Measurements from ENCODE around the gene METTL24. TPM values are rescaled to one million over a fixed set of nuclear protein-coding genes. Genes with fewer than 3 reads are reported as not detected.

METTL24 gene
- total RNA-seq, 1 experiment from 2014 or later: not detected

DNA sequence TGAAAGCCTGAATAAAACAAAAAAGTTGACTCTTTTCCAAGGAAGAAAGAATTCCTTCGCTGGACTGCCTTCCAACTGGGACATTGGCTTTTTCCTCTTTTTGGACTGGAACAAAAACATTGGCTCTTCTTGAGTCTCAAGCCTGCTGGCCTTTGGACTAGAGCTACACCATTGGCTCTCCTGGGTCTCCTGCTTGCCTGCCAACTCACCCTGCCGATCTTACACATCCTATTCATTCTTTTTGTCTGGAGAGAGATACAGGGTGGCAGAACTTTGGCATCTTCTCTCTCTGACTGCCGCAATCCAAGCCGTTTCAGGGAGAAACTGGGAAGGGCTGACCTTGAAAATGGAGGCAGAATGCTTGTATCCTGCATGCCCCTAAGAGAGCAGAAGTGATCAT is 37.1 kb upstream of the METTL24 start:
- intact Hi-C loops (cut with micrococcal nuclease; ENCODE audit: unreplicated experiment): no loop called here
- Histone ChIP-seq H3K27ac (no peak overlapping the region), H4K20me1 (ENCODE audit: insufficient read depth) (no peaks in the 10 kb centered on the region), H3K4me3 (no peak overlapping the region), H3K27me3 (ENCODE audit: insufficient read depth, low read depth) (no peaks in the 10 kb centered on the region), H3K4me2 (no peak overlapping the region), H3F3A (ENCODE audit: insufficient read depth, low read depth) (no peaks in the 10 kb centered on the region), H3K79me2 (ENCODE audit: low read depth) (no peaks in the 10 kb centered on the region), H3K9me3 (ENCODE audit: insufficient read depth, low read depth) (no peaks in the 10 kb centered on the region), H3K36me3 (ENCODE audit: low read depth) (no peaks in the 10 kb centered on the region), H3K4me1 (replicated peaks; ENCODE audit: insufficient read depth) (no peaks in the 10 kb centered on the region), H3K9me2 (ENCODE audit: insufficient read depth) (no peaks in the 10 kb centered on the region), H2AFZ (no peak overlapping the region)
- BruUV-seq (replicated peaks): no TSS peak
- POLR2A ChIA-PET (ENCODE audit: unreplicated experiment): no interaction called here
- no peak for DNase-seq
- TF ChIP-seq, protein P1, sequence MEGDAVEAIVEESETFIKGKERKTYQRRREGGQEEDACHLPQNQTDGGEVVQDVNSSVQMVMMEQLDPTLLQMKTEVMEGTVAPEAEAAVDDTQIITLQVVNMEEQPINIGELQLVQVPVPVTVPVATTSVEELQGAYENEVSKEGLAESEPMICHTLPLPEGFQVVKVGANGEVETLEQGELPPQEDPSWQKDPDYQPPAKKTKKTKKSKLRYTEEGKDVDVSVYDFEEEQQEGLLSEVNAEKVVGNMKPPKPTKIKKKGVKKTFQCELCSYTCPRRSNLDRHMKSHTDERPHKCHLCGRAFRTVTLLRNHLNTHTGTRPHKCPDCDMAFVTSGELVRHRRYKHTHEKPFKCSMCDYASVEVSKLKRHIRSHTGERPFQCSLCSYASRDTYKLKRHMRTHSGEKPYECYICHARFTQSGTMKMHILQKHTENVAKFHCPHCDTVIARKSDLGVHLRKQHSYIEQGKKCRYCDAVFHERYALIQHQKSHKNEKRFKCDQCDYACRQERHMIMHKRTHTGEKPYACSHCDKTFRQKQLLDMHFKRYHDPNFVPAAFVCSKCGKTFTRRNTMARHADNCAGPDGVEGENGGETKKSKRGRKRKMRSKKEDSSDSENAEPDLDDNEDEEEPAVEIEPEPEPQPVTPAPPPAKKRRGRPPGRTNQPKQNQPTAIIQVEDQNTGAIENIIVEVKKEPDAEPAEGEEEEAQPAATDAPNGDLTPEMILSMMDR (conservative IDR thresholded peaks at IDR 0.05): no peak
- TF ChIP-seq EZH2 (IDR thresholded peaks at IDR 0.05; ENCODE audit: low read depth): no peak
- CTCF ChIA-PET: no interaction called here

DNA sequence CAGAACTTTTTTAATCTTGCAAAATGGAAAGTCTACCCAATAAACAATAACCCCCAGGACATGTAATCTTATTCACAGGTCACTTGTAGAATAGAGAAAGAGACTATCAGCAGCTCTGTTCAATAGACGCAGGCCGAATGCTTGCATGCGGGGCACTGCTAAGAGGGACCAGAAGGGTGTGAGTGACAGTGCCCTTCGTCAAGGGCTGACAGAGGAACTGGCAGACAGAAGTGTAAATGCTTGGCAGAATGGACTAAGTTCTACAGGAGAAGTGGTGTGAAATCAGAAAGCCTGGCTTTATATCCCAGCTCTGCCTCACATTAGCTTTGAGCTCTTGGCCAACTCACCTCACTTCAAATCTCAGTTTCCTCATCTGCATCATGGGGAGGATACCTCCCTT is 36.3 kb upstream of the METTL24 start:
- no peak for DNase-seq
- H3K27me3 ChIP-seq (ENCODE audit: insufficient read depth, low read depth): no peaks in the 10 kb centered on the region
- no peak for TF ChIP-seq EZH2 (IDR thresholded peaks at IDR 0.05; ENCODE audit: low read depth)
- TF ChIP-seq, protein P1 (conservative IDR thresholded peaks at IDR 0.05): no peak
- no peaks in the 10 kb centered on the region for H3K4me1 ChIP-seq (replicated peaks; ENCODE audit: insufficient read depth)
- no peaks in the 10 kb centered on the region for H3K9me2 ChIP-seq (ENCODE audit: insufficient read depth)
- H3K4me3 ChIP-seq: no peak overlapping the region
- ChIA-PET POLR2A (ENCODE audit: unreplicated experiment) (no interaction called here), CTCF (no interaction called here)
- H3K27ac ChIP-seq: no peak overlapping the region
- no peaks in the 10 kb centered on the region for H3K9me3 ChIP-seq (ENCODE audit: insufficient read depth, low read depth)
- no peak overlapping the region for H2AFZ ChIP-seq
- H4K20me1 ChIP-seq (ENCODE audit: insufficient read depth): no peaks in the 10 kb centered on the region
- H3K4me2 ChIP-seq: no peak overlapping the region
- intact Hi-C loops (cut with micrococcal nuclease; ENCODE audit: unreplicated experiment): loop anchor here (5.0 kb wide), 2 partner anchors 217 to 342 kb away; partner anchors contain the start of gene WASF1
- H3F3A ChIP-seq (ENCODE audit: insufficient read depth, low read depth): no peaks in the 10 kb centered on the region
- no TSS peak for BruUV-seq (replicated peaks)
- no peaks in the 10 kb centered on the region for H3K79me2 ChIP-seq (ENCODE audit: low read depth)
- H3K36me3 ChIP-seq (ENCODE audit: low read depth): no peaks in the 10 kb centered on the region

DNA sequence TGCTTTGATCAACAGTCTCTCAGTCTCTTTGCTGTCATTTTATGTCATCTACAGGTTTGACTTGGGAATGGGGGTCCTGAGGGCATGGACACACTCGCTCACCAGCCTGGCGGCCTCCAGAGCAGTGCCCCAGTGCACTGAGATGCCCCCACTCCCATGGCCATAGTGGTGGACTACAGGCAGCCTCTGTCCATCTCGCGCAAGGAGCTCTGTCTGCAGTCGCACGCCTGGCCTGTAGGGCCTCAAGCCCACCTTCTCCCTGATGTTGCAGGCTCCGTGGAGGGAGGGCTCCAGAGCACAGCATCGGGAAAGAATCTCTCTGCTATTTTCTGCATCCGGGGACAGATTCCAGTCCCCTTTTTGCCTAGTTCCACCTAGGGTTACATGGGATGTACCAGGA is 34.6 kb upstream of the METTL24 start:
- TF ChIP-seq, protein P1 (conservative IDR thresholded peaks at IDR 0.05): no peak
- TF ChIP-seq EZH2 (IDR thresholded peaks at IDR 0.05; ENCODE audit: low read depth): no peak
- ChIA-PET CTCF (interaction anchor here (0.5 kb wide), 1 partner anchor 213 kb away, joined by 5 read pairs; the partner anchor contains the start of gene WASF1), POLR2A (ENCODE audit: unreplicated experiment) (no interaction called here)
- no TSS peak for BruUV-seq (replicated peaks)
- Histone ChIP-seq H3K27ac (no peak overlapping the region), H3K4me1 (replicated peaks; ENCODE audit: insufficient read depth) (no peaks in the 10 kb centered on the region), H3K4me3 (no peak overlapping the region), H3K36me3 (ENCODE audit: low read depth) (no peaks in the 10 kb centered on the region), H3K9me2 (ENCODE audit: insufficient read depth) (no peaks in the 10 kb centered on the region), H3F3A (ENCODE audit: insufficient read depth, low read depth) (no peaks in the 10 kb centered on the region), H3K9me3 (ENCODE audit: insufficient read depth, low read depth) (no peaks in the 10 kb centered on the region), H2AFZ (no peak overlapping the region), H4K20me1 (ENCODE audit: insufficient read depth) (no peaks in the 10 kb centered on the region), H3K4me2 (no peak overlapping the region), H3K27me3 (ENCODE audit: insufficient read depth, low read depth) (no peaks in the 10 kb centered on the region), H3K79me2 (ENCODE audit: low read depth) (no peaks in the 10 kb centered on the region)
- intact Hi-C loops (cut with micrococcal nuclease; ENCODE audit: unreplicated experiment): loop anchor here (5.0 kb wide), 2 partner anchors 215 to 340 kb away; partner anchors contain the start of gene WASF1
- DNase-seq: no peak

Measured in PC-9 (cell line).